GM15510 (cell line): ENCODE results near the gene MAP2K6.

Experiments
- POLR2A ChIP-seq: IDR thresholded peaks from 3 replicates; pipeline ENCODE4 v1.6.1; 2011; ENCODE audit warnings: borderline replicate concordance; ENCODE audit not compliant: insufficient read length; ENCODE audit errors: extremely low read depth

Gene MAP2K6

GRCh38 chr17:69443138-69443537 is 28.6 kb downstream of the MAP2K6 start:
- no peak for TF ChIP-seq POLR2A

GRCh38 chr17:69444023-69444422 is 29.5 kb downstream of the MAP2K6 start:
- TF ChIP-seq POLR2A, result no peak

- no peak for TF ChIP-seq POLR2A
These were observed 30.6 kb downstream of the MAP2K6 start for GRCh38 chr17:69445132-69445531.

GRCh38 chr17:69447726-69448125 is 33.2 kb downstream of the MAP2K6 start:
- no peak for TF ChIP-seq POLR2A

- no peak for TF ChIP-seq POLR2A
These were observed 34.1 kb downstream of the MAP2K6 start for GRCh38 chr17:69448431-69449102.

GRCh38 chr17:69450131-69450530 is 35.6 kb downstream of the MAP2K6 start:
- no peak for TF ChIP-seq POLR2A

- no peak for TF ChIP-seq POLR2A
These were observed 36.4 kb downstream of the MAP2K6 start for GRCh38 chr17:69450918-69451317.

GRCh38 chr17:69451416-69452394 is 37.2 kb downstream of the MAP2K6 start:
- TF ChIP-seq POLR2A, result peak; percentile 24

- TF ChIP-seq POLR2A, result no peak
These were observed 38.3 kb downstream of the MAP2K6 start for GRCh38 chr17:69452664-69453260.

- TF ChIP-seq POLR2A, result no peak
These were observed 39.6 kb downstream of the MAP2K6 start for GRCh38 chr17:69454051-69454450.

- no peak for TF ChIP-seq POLR2A
These were observed 40.5 kb downstream of the MAP2K6 start for GRCh38 chr17:69455040-69455439.

GRCh38 chr17:69457603-69458002 is 43.1 kb downstream of the MAP2K6 start:
- no peak for TF ChIP-seq POLR2A

GRCh38 chr17:69460963-69461922 is 46.7 kb downstream of the MAP2K6 start:
- no peak for TF ChIP-seq POLR2A

- TF ChIP-seq POLR2A, result no peak
These were observed 47.5 kb downstream of the MAP2K6 start for GRCh38 chr17:69461951-69462369.

GRCh38 chr17:69462882-69463281 is 48.4 kb downstream of the MAP2K6 start:
- TF ChIP-seq POLR2A, result no peak

- TF ChIP-seq POLR2A, result no peak
These were observed 52.0 kb downstream of the MAP2K6 start for GRCh38 chr17:69466451-69466850.
